Chondrocyte (in vitro differentiated cells): Measurements from ENCODE around the gene ACTR5. TPM values are rescaled to one million over a fixed set of nuclear protein-coding genes. Genes with fewer than 3 reads are reported as not detected.

Experiments
- DNase-seq: peaks from one replicate; pipeline ENCODE4 v3.0.0; 2021; ENCODE audit warnings: mixed read lengths, low spot score
- H3K27ac Mint-ChIP-seq: one replicate; pipeline ENCODE4 v1.8.0; 2021; ENCODE audit warnings: mild to moderate bottlenecking, moderate library complexity, mixed read lengths; ENCODE audit not compliant: unreplicated experiment
- H3K27me3 Mint-ChIP-seq: 2 replicates; pipeline ENCODE4 v1.8.0; 2021; ENCODE audit warnings: low read depth, mixed read lengths
- H3K36me3 Mint-ChIP-seq: 2 replicates; pipeline ENCODE4 v1.8.0; 2021; ENCODE audit warnings: low read depth, mixed read lengths
- H3K4me1 Mint-ChIP-seq: 2 replicates; pipeline ENCODE4 v1.8.0; 2021; ENCODE audit warnings: low read depth, mild to moderate bottlenecking, mixed read lengths
- H3K4me3 Mint-ChIP-seq: one replicate; pipeline ENCODE4 v1.8.0; 2021; ENCODE audit warnings: mild to moderate bottlenecking, moderate library complexity, mixed read lengths; ENCODE audit not compliant: unreplicated experiment
- H3K9me3 Mint-ChIP-seq: 2 replicates; pipeline ENCODE4 v1.8.0; 2021; ENCODE audit warnings: low read depth, mixed read lengths
- CTCF ChIP-seq: fragments of 200-600 bp; sonication (generic); IDR thresholded peaks from 2 replicates; pipeline ENCODE4 v1.5.0; 2021; ENCODE audit warnings: antibody characterized with exemption, mild to moderate bottlenecking, moderate library complexity
- total RNA-seq: library from RNA; stranded (reverse); gene quantifications from 3 replicates; pipeline ENCODE4 v1.2.1, GENCODE V29; 2021

Gene ACTR5
- total RNA-seq, 1 donor from 2014 or later, result 4.9 TPM

- Mint-ChIP-seq H3K27me3 (peaks cover 90% of the 10 kb centered on the region), H3K9me3 (no peaks in the 10 kb centered on the region), H3K4me1 (peaks cover 29% of the 10 kb centered on the region), H3K36me3 (peaks cover 13% of the 10 kb centered on the region), H3K4me3 (no peak overlapping the region), H3K27ac (no peak overlapping the region)
- TF ChIP-seq CTCF, result peak; percentile 68
- DNase-seq, result no peak
Measured at GRCh38 chr20:38725931-38726803, 22.1 kb upstream of the ACTR5 start.

GRCh38 chr20:38726804-38727606, 21.3 kb upstream of the ACTR5 start:
- peak; percentile 45 for TF ChIP-seq CTCF
- Mint-ChIP-seq H3K36me3 (peaks cover 13% of the 10 kb centered on the region), H3K27ac (no peak overlapping the region), H3K27me3 (peaks cover 87% of the 10 kb centered on the region), H3K4me3 (no peak overlapping the region), H3K4me1 (peaks cover 31% of the 10 kb centered on the region), H3K9me3 (no peaks in the 10 kb centered on the region)
- no peak for DNase-seq

GRCh38 chr20:38727607-38728190, 20.6 kb upstream of the ACTR5 start:
- DNase-seq, result no peak

GRCh38 chr20:38728191-38728781, 20.0 kb upstream of the ACTR5 start:
- H3K36me3 Mint-ChIP-seq, result peaks cover 13% of the 10 kb centered on the region
- H3K27ac Mint-ChIP-seq, result no peak overlapping the region
- H3K27me3 Mint-ChIP-seq, result peaks cover 85% of the 10 kb centered on the region
- no peak for TF ChIP-seq CTCF
- H3K4me3 Mint-ChIP-seq, result no peak overlapping the region
- no peaks in the 10 kb centered on the region for H3K9me3 Mint-ChIP-seq
- peaks cover 28% of the 10 kb centered on the region for H3K4me1 Mint-ChIP-seq
- DNase-seq, result no peak

More at GRCh38 chr20:38727607-38728190, 20.6 kb upstream of the ACTR5 start:
- Mint-ChIP-seq H3K36me3 (peaks cover 13% of the 10 kb centered on the region), H3K4me1 (peaks cover 31% of the 10 kb centered on the region), H3K27ac (no peak overlapping the region), H3K27me3 (peaks cover 86% of the 10 kb centered on the region), H3K9me3 (no peaks in the 10 kb centered on the region), H3K4me3 (no peak overlapping the region)
- TF ChIP-seq CTCF, result no peak
